GM21381 (cell line): Measurements from ENCODE around the gene DKC1.
A peak's percentile ranks its signal among the peaks of the same experiment; 100 is the strongest.

Experiments used
- ATAC-seq: cut with Tn5 transposase; IDR thresholded peaks from one replicate; pipeline ENCODE4 v1.9.1; 2021; ENCODE audit warnings: mild to moderate bottlenecking, moderate library complexity; ENCODE audit not compliant: unreplicated experiment

The DKC1 gene

DNA sequence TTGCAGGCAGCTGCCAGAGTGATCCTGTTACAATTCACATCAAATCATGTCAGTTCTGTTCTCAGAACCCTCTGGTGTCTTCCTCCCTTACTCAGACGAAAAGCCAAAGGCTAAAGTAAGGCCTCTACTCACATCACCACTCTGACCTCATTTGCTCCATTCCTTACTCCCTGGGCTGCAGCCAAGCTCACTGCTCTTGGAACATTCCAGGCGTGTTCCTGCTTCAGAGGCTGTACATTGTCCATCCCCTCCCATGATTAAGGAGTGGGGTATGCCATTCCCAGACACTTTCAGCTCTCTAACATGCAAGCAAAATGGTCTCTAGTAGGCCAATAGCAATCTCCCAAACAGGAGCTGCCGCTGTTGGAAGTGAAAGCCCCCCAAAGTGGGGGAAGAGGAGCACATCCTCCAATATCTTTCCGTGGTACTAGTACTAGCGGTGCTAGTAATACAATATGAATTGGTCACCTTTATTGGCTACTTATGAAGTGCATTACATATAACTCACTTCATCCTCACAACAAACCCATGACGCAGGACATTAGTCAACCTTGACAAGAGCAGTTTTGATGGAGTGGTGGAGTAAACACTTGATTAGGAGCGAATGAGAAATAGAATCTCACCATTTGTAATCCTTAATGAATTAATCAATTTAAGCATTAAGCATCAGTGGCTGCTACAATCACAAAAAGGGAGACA lies 26.8 kb upstream of the DKC1 start:
- no peak for ATAC-seq

GRCh38 chrX:154737136-154737535 lies 25.5 kb upstream of the DKC1 start:
- no peak for ATAC-seq

- no peak for ATAC-seq
Observed at GRCh38 chrX:154738011-154738738, 24.5 kb upstream of the DKC1 start.

- ATAC-seq: no peak
Observed at GRCh38 chrX:154739952-154740465, 22.7 kb upstream of the DKC1 start.

DNA sequence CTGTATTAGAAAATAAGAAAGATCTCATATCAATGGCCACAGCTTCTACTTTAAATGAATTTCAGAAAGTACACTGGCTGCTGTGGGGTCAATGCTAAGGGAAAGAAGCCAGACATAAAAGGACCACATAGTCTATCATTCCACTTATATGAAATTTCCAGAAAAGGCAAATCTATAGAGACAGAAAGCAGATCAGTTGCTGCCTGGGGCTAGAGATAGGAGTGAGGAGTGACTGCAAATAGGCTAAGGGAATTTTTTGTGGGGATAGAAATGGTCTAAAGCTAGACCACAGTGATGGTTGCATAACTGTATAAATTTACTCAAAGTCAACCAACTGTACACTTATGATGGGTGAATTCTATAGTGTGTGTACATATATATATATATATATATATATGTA lies 20.1 kb upstream of the DKC1 start:
- no peak for ATAC-seq

GRCh38 chrX:154748712-154749339 lies 13.8 kb upstream of the DKC1 start:
- peak; percentile 50 for ATAC-seq

GRCh38 chrX:154749856-154750255 lies 12.8 kb upstream of the DKC1 start:
- no peak for ATAC-seq

GRCh38 chrX:154750301-154751202 lies 12.1 kb upstream of the DKC1 start, which contains the start of gene GAB3:
Gene GAB3 (minus strand): TSS chrX:154751077. CDS start chrX:154751025, 52 bp downstream.
- ATAC-seq: peak; percentile 63

DNA sequence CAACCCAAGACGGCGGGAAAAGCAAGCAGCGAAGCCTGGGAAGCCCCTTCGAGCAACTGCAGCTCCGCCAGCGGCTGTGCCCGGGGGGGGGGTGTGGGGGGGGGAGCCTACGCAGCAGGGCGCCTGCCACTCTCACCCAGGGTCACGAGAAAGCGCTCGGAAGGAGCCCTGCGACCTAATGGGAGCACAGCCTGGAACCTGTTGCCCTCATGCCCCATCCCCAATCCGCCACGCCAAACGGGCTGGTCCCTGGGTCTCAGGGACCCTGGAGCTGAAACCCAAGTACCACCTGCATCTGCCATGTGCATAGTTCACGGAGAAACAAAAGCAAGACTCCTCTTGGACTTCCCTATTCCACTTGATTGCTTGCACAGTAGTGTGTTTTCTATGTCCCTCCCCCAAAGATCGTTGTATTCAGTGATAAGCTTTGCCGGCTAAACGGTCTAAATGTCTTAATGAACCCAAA lies 11.4 kb upstream of the DKC1 start:
- ATAC-seq: no peak

DNA sequence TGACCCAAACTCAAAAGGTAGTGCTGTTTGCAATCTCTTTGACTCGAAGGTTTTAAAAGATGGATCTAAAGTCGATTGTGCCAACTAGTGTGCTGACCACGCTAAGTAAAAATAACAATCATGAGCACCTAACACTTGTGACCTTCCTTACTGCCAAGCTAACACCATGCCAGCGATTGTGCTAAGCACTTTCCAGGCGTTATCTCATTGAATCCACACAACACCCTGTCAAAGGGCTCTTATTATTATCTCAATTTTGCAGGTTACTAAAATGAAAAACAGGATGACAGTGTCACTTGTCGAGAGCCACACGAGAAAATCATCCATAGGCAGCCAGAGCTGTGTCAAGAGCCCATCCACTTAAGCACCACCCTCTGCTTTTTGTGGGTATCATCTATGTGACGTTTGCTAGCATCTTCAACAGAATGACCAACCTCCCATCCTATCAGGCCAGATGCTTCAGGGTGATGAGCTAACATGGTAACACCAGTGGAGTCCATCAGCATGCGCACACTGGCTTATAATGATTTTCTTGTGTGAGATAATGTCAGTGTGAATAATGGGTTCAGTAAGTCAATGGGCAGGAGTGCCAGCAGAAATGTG lies 10.9 kb upstream of the DKC1 start:
- no peak for ATAC-seq

- no peak for ATAC-seq
Observed at GRCh38 chrX:154758696-154759095, 4.0 kb upstream of the DKC1 start.

DNA sequence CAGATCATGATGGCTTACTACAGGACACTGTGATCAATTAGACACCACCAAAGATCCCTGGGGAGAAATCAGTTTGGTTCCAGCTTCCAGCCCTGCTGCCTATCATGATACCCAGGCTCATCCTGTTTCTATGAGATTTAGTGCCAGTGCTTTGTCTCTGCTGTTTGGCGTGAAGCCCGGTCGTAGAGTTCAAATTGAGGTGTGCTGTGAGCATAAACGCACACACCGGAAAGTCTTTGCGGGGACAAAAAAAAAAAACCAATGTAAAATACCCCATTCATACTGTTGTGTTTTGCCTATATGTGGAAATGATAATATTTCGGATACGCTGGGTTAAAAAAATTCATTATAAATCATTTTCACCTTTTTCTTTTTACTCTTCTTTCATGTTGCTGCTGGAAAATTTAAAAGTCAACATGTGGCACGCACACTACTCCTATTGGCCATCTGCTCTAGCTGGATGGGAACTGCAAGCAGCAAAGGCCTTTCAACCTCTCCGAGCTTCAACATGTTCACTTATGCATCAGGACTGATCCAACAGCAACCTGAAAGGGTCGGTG lies 607 bp upstream of the DKC1 start:
- ATAC-seq: no peak

DNA sequence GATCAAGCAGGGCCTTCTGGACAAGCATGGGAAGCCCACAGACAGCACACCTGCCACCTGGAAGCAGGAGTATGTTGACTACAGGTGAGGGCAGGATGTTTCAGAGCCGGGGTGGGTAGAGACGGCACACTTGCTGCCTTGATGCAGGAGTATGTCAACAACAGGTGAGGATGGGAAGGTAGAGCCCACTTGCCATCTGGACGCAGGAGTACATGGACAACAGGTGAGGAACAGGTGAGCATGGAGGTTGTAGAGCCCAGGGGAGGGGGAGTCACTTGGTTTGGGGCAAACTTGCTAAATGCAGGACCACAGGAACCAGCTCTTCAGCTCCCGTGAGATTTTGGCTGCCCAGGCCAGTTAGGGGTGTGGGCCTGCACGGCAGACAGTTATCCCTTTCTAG lies 12.0 kb downstream of the DKC1 start:
- ATAC-seq: no peak

DNA sequence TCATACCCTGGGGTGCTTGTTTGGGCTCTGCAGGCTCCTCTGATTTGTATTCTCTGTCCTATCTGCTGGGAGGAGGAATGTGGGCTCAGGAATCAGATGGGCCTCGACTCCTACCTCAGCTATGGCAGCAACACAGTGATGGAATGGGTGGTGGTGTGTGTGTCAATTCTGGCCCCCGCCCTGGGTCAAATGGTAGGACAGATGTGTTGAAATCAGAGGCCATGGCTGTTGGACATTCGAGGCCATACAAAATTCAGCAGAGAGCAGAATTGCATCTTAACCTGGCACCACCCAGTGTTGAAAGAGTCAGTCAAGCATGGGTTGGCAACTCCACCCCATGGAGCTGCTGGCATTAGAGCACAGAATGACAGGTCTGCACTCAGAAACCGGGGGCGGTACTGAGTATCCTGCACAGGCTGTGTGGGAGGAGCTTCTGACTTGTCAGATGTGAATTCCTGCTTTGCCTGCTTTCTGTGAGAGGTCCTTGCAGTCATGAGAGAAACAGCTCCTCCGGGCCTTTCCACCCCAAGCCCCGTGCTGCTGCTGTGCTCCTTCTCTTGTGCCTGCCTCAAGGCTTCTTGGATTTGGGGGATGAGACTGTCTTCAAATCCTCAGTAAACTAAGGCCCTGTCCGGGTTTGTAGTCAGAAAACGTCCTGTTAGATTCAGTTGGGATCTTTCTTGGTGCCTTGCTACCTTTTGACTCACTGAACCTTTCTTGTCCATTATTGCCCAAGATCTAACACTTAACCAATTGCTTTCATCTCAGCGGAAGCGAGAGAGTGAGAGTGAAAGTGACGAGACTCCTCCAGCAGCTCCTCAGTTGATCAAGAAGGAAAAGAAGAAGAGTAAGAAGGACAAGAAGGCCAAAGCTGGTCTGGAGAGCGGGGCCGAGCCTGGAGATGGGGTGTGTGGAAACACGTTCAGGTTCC lies 13.0 kb downstream of the DKC1 start:
- ATAC-seq: no peak

- no peak for ATAC-seq
Observed at GRCh38 chrX:154776753-154777152, 14.1 kb downstream of the DKC1 start.

GRCh38 chrX:154779261-154779660 lies 16.6 kb downstream of the DKC1 start:
- no peak for ATAC-seq

DNA sequence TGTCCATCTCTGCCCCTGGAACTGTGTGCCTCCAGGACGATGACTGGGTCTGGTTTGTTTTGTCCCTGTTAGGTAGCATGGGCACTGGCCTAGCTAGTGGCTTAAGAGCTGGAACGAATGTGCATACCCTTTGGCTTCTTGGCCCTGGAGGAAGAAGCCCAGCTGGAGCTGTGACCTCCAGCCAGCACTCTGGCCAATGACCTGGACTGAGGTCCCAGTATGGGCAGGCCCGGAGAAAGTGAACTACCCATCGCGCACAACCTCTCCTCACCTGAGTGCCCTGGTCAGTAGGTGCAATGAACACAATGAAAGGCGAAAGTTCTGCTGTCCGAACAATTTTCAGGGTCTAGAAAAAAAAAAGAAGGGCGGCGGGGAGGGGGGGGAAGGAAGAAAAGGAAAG lies 18.3 kb downstream of the DKC1 start:
- ATAC-seq: no peak

DNA sequence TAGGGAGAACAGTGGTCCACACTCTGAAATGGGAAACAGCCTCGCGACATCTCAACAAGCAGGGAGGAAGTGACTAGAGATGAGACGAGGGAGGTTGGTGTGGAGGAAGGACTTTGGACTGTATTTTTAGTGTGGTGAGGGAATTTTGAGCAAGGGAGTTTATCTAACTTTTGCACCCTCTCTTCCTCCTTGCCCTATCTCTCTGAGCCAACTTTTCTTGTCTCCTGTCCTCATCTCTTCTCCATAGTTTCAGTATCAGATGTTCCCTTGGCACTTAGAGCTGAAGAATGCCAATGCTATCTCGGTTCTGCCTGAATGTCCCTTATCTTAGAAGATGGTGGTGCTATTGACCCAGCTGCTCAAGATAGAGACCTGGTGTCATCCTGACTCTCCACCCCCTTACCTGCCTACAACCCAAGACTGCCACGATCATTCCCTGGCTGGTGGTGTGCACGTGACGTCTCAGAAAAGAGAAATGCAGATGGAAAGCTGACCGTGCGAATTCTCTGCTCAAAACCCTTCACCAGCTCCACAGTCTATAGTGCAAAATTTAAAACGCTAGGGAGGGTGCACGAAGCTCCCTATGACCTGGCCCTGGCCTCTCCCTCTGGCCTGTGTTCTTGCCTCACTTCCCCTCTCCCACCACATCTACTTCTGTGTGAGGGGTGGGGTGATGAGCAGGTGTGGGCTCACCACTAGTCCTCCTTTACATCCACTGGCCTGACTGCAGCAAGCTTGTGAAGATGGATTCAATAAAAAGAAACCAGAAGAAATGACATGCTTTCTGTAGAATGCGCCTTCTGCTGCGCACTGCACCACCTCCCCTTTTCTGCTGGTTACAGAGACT lies 21.7 kb downstream of the DKC1 start:
- no peak for ATAC-seq
